Measurements from ENCODE around the gene NRIP1. TPM values are rescaled to one million over a fixed set of nuclear protein-coding genes. Genes with fewer than 3 reads are reported as not detected.

Gene NRIP1
- total RNA-seq, 1 experiment from 2014 or later: 10.4 TPM

GRCh38 chr21:14959343-14959742 is 105.5 kb downstream of the NRIP1 start:
- Histone ChIP-seq H2AK5ac (ENCODE audit: insufficient read length, low read length) (no peak overlapping the region), H3K79me2 (ENCODE audit: insufficient read depth, low read length) (no peaks in the 10 kb centered on the region), H3K4me1 (ENCODE audit: insufficient read depth, low read length) (no peaks in the 10 kb centered on the region), H3T11ph (ENCODE audit: low read length) (no peak overlapping the region), H3K27ac (ENCODE audit: insufficient read length, low read depth, low read length) (no peak overlapping the region), H3K18ac (ENCODE audit: insufficient read length, low read depth, low read length) (no peak overlapping the region), H3K4ac (ENCODE audit: low read depth, low read length) (no peak overlapping the region), H3K79me1 (ENCODE audit: insufficient read depth, low read depth, low read length, poor library complexity, severe bottlenecking) (no peaks in the 10 kb centered on the region), H4K8ac (replicated peaks; ENCODE audit: insufficient read length, low read depth, low read length) (no peak overlapping the region), H4K20me1 (ENCODE audit: control insufficient read depth, insufficient read depth, insufficient read length) (no peaks in the 10 kb centered on the region), H2BK20ac (ENCODE audit: low read depth, low read length, poor library complexity, severe bottlenecking) (no peak overlapping the region), H2AFZ (ENCODE audit: low read length) (no peak overlapping the region), H3K9me3 (ENCODE audit: control insufficient read depth, low read depth, low read length) (no peaks in the 10 kb centered on the region), H4K5ac (ENCODE audit: insufficient read length, low read depth, low read length) (no peak overlapping the region), H3K56ac (ENCODE audit: insufficient read length, low read depth, low read length) (no peak overlapping the region), H3K23me2 (ENCODE audit: insufficient read length, low read depth, low read length, poor library complexity, severe bottlenecking) (no peaks in the 10 kb centered on the region), H3K23ac (ENCODE audit: insufficient read length, low read depth, low read length) (no peak overlapping the region), H4K91ac (ENCODE audit: insufficient read length, low read depth, low read length) (no peak overlapping the region), H3K14ac (ENCODE audit: insufficient read depth, low read length) (no peak overlapping the region), H2BK120ac (ENCODE audit: low read depth, low read length, poor library complexity, severe bottlenecking) (no peak overlapping the region), H2BK12ac (ENCODE audit: insufficient read length, low read depth, low read length) (no peak overlapping the region), H3K9ac (ENCODE audit: extremely low read depth, insufficient read length, low read length) (no peak overlapping the region), H3K4me2 (ENCODE audit: insufficient read depth, insufficient read length, low read length) (no peak overlapping the region), H2BK15ac (ENCODE audit: low read depth, low read length) (no peak overlapping the region), H2BK5ac (ENCODE audit: insufficient read length, low read length) (no peak overlapping the region), H3K27me3 (ENCODE audit: insufficient read depth, low read length) (no peaks in the 10 kb centered on the region)
- DNase-seq: no peak
- Mint-ChIP-seq H3K4me3 (no peak overlapping the region), H3K27me3 (ENCODE audit: low read depth) (no peaks in the 10 kb centered on the region), H3K27ac (no peak overlapping the region), H3K9me3 (no peaks in the 10 kb centered on the region), H3K4me1 (peaks cover 5 to 7% of the 10 kb centered on the region in 2 experiments; a peak in 2 of 4 replicates), H3K36me3 (ENCODE audit: insufficient read depth in 1 of 3, low read depth in 3 of 3) (no peaks in the 10 kb centered on the region)
- no CpG with 5 or more reads among the region's 3 CpGs for WGBS (ENCODE audit: extremely low coverage, insufficient read length, low lambda C conversion rate)
- TF ChIP-seq CTCF (conservative IDR thresholded peaks at IDR 0.05): no peak
